ENCODE results near the gene RPL39L.

The RPL39L gene

DNA sequence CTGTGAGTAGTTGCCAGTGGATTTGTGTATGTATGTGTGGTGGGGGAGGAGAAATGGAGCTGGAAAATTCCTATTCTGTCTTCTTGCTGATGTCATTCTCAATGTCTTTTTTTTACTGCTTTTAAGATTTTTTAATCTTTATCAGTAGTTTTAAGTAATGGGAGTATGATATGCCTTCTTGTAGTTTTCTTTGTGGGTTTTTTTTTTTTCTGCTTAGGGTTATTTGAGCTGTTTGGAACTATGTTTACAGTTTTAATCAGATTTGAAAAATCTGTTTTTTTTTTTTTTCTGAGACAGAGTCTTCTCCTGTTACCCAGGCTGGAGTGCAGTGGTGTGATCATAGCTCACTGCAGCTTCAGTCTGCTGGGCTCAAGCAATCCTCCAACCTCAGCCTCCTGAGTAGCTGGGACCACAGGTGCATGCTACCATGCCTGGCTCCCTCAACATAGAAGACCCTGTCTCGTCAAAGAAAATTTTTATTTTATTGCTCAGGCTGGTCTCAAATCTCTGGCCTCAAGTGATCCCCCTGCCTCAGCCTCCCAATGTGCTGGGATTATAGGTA, 37.1 kb downstream of the RPL39L start:
- in situ Hi-C loops (cut with MboI; ENCODE audit: low sequenced_read_pairs), result no loop called here

DNA sequence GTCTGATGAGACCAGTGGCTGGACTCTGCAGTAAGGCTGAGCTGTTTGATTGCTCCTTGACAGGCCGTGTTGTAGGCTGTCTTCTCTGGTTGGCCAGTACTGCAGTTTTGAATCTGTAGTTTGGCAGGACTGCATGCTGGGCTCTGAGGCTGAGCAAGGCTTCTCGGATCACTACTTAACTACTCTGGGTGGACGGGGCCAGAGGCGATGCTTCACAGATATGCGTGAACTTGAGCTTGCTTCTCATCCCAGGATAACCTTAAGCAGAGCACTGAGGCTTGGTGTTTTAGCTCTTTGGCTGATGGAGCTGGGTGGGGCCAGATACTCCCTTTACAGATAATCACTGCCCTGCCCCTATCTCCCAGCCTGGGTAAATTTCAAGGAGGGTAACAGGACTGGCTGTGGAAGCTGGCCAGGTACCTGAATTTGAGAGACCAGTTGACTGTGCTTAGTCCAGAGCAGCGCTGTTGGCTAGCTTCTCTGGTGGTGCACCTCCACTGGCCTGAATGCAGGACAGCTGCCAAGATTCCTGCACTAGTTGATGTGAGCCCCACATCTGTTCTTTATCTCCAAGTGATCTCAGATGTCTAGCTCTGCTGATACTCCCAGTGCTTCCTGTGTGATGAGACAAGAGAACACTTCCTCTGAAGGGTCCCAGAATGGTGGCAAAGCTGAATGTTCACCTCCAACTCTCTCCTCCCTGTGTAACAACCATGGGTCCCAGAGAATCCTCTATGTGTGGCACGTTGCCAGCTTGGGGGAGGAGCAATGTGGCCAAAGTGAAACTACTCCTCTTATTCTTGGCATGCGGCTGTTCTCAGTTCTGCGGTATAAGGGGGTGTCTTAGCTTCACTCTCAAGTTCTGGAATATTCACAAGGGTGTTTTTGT, 37.9 kb downstream of the RPL39L start:
- in situ Hi-C loops (cut with MboI; ENCODE audit: low sequenced_read_pairs), result no loop called here

DNA sequence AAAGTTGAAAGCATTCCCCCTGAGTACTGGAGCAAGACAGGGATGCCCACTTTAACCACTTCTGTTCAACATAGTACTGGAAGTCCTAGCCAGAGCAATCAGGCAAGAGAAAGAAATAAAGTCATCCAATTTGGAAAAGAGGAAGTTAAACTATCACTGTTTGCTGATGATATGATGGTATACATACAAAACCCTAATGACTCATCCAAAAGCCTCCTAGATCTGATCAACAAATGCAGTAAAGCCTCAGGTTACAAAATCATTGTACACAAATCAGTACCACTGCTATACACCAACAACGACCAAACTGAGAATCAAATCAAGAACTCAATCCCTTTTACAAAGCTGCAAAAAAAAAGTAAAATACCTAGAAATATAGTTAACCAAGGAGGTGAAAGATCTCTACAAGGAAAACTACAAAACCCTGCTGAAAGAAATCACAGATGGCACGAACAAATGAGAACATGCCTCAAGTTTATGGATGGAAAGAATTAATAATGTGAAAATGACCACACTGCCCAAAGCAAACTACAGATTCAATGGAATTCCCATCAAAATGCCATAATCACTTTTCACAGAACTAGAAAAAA, 40.3 kb downstream of the RPL39L start:
- in situ Hi-C loops (cut with MboI; ENCODE audit: low sequenced_read_pairs), result no loop called here

DNA sequence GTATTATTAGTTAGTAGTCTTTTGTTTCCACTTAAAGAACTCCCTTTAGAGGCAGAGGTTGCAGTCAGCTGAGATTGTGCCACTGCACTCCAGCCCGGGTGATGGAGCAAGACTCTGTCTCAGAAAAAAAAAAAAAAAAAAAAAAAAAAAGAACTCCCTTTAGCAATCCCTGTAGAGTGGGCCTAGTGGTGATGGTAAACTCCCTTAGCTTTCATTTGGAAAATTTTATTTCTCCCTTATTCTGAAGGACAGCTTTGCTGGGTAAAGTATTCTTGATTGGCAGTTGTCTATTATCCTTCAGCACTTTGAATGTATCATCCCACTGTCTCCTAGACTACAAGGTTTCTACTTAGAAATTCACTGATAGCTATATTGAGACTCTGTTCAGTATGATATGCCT, 46.0 kb downstream of the RPL39L start:
- in situ Hi-C loops (cut with MboI; ENCODE audit: low sequenced_read_pairs), result no loop called here

DNA sequence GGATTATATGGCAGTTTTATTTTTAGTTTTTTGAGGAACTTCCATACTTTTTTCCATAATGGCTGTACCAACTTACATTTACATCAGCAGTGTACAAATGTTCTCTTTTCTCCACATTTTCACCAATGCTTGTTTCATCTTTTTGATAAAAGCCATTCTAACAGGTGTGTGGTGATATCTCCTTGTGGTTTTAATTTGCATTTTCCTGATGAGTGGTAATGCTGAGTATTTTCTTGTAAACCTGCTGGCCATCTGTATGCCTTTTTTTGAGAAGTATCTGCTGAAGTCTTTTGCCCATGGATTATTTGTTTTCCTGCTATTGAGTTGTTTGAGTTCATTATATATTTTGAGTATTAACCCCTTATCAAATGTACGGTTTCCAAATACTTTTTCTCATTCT, 50.6 kb downstream of the RPL39L start:
- in situ Hi-C loops (cut with MboI; ENCODE audit: low sequenced_read_pairs), result no loop called here

DNA sequence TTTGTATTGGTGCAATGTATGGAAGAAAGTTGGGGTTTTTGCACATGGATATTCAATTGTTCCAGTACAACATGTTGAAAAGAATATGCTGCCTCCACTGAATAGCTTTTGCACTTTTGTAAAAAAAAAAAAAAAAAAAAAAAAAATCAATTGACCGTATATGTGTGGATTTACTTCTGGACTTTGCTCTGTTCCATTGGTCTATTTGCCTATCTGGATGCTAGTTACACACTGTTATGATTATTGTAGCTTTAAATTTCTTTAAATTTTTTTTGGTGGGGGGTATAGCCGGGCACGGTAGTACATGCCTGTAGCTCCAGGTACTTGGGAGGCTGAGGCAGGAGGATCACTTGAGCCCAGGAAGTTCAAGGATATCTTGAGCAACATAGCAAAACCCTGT, 52.5 kb downstream of the RPL39L start:
- in situ Hi-C loops (cut with MboI; ENCODE audit: low sequenced_read_pairs), result no loop called here

DNA sequence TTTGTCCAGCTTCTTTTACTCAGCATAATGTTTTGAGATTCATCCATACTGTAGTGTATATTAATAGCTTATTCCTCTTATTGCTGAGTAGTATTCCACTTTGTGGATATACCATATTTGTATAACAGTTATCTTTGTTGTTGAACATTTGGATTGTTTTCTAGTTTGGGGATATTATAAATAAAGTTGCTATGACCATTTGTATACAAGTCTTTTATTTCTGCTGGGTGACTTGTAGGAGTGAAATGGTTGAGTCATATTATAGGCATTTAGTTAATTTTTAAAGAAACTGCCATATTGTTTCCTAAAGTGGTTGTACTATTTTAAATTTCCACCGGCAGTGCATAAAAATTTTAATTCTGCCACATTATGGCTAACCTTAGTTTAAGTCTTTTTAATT, 53.4 kb downstream of the RPL39L start:
- in situ Hi-C loops (cut with MboI; ENCODE audit: low sequenced_read_pairs), result no loop called here

DNA sequence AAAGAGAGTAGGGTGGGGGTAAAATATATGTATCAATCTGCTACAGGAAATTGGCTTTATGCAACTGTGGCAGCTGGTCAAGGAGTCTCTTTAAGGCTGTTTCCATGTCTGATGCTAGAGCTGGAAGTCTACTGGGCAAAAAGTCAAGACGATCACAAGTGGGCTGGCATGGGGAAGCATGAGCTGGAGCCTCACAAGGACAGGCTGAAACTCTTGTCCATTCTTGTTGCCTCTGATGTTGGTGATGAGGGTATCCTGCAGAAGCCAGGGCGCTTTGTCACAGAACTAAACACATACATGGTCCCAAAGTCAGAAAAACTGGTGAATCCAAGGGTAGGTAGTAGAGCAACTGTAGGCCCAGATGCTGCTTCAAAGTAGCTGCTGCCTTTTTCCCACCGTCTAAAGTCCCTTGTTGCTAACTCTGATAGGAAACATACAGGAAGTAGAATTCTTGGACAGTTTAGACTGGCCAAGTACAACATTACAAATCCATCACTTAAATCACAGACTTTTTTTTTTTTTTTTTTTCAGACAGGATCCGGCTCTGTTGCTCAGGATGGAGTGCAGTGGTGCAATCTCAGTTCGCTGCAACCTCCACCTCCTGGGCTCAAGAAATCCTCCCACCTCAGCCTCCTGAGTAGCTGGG, 54.2 kb downstream of the RPL39L start:
- in situ Hi-C loops (cut with MboI; ENCODE audit: low sequenced_read_pairs), result no loop called here

DNA sequence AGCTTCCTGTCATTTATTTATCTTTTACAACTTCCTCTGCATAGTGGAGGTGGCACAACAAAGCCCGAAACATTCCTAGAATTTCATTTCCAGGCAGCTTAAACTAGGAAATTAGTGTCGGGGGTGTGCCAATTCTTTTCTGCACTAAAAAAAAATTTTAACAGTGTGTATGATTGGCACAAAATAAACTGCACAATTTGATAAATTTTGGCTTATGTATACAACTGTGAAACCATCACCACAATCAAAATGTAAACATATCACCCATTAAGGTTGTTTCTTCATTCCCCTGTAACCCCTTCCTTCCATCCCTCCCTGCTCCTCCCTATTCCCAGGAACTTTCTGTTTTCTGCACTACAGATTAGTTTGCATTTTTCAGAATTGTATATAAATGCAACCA, 54.7 kb downstream of the RPL39L start:
- in situ Hi-C loops (cut with MboI; ENCODE audit: low sequenced_read_pairs), result no loop called here

DNA sequence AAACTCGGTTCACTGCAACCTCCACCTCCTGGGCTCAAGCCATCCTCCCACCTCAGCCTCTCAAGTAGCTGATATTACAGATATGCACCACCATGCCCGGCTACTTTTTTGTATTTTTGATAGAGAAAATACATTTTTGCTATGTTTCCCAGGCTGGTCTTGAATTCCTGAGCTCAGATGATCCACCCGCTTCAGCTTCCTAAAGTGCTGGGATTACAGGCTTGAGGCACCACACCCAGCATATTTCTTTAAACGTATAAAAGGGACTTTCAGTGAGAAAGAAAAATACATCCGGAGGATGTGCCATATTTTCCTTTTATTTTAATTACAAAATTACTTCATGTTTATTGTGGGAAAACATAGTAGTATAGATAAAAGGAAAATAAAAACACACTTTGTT, 55.2 kb downstream of the RPL39L start:
- in situ Hi-C loops (cut with MboI; ENCODE audit: low sequenced_read_pairs), result no loop called here

DNA sequence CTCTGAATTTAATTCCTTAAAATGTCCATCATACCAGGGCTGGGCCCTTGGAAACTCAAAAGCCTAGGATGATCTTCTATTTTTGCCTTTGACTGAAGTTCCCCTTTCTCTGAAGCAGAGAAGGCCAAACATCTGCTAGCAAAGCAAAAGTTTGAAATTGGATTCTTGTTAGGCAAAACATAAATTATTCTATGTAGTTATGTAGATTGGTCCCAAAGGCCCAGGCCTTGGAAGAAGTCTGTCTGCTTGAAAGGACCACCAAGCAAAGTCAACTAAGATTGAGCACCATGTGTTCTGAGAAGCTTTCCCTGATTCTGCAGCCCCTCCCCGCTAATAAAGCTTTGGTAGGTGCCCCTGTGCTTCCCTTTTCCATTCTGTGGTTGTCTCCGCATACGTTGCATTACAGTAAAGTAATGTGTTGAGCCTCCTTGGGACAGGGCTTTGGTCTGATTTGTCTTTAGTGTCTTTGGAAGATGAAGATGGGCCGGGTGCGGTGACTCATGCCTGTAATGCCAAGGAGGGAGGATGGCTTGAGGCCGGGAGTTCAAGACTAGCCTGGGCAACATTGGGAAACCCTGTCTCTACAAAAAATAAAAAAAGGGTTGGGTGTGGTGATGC, 56.4 kb downstream of the RPL39L start:
- in situ Hi-C loops (cut with MboI; ENCODE audit: low sequenced_read_pairs), result no loop called here

DNA sequence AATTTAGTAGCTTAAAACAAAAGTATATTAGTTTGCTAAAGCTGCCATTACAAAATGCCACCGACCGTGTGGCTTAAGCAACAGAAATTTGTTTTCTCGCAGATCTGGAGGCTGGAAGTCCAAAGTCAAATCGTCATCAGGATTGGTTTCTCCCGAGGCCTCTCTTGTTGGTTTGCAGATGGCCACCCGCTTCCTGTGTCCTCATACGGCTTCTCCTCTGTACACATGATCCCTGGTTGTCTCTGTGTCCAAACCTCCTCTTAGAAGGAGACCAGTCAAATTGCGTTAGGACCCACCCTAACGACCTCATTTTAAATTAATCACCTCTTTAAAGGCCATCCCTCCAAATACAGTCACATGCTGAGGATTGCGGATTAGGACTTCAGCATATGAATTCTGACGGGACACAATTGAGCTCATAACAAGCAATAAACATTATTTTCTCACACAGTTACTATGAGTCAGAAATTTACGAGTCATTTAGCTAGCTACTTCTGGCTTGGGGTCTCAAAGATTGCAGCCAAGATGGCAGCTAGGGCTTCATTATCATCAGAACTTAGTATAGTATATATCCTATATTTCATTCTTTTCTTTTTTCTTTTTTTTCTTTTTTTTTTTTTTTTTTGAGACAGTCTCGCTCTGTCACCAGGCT, 58.4 kb downstream of the RPL39L start:
- in situ Hi-C loops (cut with MboI; ENCODE audit: low sequenced_read_pairs), result no loop called here

DNA sequence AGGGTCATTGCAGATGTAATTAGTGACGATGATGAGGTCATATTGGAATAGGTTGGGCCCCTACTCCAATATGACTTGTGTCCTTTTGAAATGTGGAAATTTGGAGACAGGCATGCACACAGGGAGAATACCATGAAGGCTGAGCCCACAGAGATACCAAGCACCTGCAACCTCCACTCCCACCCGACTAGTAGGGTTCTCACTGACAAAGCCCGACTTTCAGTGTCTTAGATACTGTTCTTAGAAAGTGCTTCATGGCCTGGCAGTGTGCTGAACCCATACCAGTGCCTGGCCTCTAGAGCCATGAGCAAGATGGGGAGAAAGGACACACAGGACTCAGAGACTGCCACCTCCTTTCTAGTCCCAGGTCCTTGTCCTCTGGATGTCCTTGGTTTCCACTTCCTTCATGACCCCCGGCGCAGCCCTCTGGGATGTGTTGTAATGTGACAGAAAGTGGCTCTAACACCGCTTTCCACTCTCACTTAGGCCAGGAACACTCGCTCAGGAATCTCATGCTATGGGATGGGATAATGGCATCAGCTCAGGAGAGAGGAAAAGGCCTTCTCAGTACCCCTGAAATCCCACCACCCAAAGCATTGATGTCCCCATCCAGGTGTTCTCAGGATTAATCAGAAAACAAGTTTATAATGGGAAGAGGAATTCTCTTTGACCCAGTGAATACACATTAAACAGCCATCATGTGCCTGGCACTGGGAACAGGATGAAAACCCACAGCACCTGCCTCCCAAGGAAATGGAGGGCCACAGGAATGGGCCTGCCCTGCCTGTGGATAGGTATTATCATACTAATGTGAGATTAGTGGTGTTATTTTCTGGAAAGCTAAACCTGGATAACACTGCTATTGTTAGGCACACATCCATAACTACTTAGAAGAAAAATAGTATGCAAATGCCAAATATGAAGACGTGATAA, 59.9 kb downstream of the RPL39L start:
- in situ Hi-C loops (cut with MboI; ENCODE audit: low sequenced_read_pairs), result no loop called here

DNA sequence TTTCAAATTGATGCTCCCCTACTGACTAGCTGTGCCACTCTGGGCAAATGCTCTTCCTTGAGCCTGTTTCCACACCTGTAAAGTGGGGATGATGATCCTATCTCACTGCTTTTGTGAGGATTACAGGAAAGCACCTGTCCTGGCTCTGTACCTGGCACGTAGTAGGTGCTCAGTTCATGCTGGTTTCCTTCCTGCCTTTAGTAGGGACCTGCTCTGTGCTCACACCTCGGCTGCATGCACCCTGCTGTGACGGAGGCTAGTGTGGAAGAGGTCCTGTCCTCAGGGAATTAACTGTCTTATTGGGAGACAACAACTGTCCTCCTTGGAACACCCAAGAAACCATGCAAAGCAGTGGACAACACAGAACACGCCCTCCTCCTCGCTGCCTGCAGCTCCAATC, 61.8 kb downstream of the RPL39L start:
- in situ Hi-C loops (cut with MboI; ENCODE audit: low sequenced_read_pairs), result no loop called here

DNA sequence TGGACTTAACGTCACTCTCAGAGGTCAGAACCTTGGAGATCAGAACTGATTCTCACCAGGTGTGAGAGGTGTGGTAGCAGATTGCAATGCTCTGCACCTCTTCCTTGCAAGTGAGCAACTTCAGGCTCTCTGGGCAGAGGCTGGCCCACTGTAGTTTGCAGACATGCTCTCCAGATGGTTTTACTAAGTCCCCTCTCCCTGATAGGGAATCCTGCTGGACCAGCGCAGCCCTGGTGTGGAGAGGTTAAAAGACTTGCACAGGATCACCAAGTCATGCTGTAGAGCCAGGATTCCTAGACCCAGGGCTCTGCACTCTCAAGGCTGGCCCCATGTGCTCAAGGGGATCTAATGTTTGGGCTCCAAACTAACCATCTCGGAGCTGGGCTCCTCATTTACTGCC, 62.2 kb downstream of the RPL39L start:
- in situ Hi-C loops (cut with MboI; ENCODE audit: low sequenced_read_pairs), result no loop called here

DNA sequence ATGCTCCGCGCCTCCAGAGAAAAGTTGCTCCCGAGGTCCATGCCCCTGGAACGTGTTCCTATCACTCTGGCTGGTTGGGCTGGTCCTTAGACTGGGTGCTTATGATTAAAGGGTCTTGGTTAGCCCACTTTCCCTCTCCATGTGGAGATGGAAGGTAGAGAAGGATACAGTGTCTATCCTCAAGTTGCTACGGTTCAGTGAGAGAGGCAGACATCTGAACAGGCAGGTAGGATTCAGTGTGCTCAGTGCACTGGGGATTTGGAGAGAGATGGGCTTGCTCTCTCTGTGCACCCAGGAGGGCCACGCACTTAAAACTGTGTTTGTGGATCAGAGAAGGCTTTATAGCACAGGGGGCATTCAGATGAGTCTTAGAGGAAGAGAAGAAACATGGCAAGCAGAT, 63.0 kb downstream of the RPL39L start:
- in situ Hi-C loops (cut with MboI; ENCODE audit: low sequenced_read_pairs), result no loop called here

DNA sequence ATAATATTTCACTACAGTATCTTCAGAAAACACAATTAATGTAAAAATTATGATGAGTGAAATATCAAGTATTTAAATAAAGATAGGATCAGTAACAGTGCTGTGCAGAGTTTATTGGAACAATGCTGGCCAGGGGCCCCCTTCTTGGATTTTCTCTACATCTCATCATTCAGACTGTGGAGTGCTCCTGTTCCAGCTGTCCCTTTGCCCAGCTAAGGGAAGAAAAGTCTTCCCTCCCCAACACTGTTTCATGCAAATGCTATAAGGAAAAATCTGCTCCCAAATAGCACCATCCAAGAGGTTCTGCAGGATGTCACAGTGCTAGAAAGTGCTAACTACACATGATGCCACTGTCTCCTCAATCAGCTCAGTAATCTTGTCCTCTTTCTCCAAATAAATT, 64.5 kb downstream of the RPL39L start:
- in situ Hi-C loops (cut with MboI; ENCODE audit: low sequenced_read_pairs), result no loop called here

DNA sequence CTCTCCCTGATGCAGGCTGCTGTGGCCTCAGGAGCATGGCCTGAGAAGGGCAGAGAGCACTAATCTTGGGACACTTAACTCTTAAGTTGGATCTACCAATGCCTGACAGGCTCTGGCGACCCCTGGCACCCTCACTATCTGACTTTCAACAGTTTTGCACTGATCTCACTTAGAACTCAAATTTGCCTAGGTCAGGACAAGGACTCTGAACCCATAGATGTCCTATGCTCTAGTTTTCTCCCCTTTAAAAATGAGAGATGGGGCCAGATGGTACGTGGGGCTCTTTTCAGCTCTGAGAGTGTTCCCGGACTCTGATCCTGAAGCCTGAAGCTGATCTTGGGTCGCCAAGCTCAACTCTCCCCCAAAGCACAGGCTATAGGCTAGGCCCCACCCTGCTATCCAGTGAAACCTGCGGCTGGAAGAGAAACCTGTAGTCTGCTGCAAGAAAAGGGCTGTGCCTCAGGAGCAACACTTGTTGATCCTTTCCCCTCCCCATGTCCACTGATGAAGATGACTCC, 65.7 kb downstream of the RPL39L start:
- in situ Hi-C loops (cut with MboI; ENCODE audit: low sequenced_read_pairs), result no loop called here

DNA sequence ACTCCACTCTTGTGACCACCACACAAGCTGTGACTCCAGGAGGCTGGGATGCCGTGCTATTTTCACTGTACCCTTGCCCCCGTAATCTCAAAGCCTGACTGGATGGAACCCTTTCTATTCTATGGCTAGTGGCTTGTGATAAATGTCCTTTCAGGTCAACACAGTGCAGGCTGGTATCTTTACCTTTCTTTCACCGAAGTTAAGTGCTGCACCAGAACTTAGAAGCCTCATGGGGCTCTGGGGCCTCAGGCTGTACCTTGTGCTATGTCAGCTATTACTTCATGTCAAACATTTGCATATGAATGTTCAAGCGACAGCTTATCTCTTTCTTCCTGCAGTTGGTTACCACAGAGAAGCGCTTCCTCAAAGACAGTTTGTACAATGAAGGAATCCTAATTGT, 66.8 kb downstream of the RPL39L start:
- in situ Hi-C loops (cut with MboI; ENCODE audit: low sequenced_read_pairs), result no loop called here

DNA sequence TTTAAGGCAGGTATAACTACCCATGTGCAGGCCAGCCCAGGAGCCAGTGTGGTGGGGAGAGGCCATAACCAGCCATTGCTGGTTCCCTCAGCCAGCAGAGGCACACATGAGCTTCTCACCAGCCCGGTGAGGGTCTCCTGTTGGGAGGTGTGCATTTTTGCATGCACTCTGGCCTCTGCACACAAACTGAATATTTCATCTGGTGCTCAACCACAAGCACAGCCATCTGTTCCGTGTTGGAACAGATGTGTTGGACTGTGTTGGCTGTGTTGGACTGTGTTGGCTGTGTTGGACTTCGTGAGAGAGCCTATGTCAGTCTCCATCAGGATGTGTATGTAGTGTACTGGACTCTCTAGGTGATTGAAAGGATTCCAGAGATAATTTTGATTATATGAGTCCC, 67.2 kb downstream of the RPL39L start:
- in situ Hi-C loops (cut with MboI; ENCODE audit: low sequenced_read_pairs), result no loop called here
